Measurements from ENCODE around the gene IRF6. TPM values are rescaled to one million over a fixed set of nuclear protein-coding genes. Genes with fewer than 3 reads are reported as not detected.
"Not testable (repeated sequence)": the region's sequence is repeated elsewhere in the genome, so short reads cannot be mapped to it uniquely, and the experiment has no call there.

IRF6 gene
- total RNA-seq, 1 donor = 0.94 TPM

DNA sequence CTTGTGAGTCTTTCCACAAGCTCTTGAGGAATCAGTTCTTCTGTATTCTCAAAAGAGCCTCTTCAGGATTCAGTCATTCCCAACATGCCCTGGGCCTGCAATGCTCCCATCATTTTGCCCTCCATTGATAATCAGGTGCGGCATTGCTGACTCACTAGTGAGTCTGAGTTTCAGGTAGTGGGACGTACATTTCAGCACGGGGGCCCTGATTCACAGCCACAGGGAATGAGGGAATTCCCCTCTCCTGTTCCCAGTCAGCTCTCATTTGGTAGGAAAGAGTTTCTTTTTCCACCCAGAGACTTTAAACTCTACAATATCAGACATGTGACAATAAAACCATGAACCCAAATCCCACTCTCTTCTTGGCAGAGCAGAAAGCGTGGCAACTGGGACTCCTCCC is 3.7 kb upstream of the IRF6 start:
- Histone ChIP-seq H3K4me3 (ENCODE audit: low read length) (no peak overlapping the region), H3K9me3 (ENCODE audit: low read depth, low read length) (no peaks in the 10 kb centered on the region), H3K4me1 (ENCODE audit: insufficient read depth, low read length) (peaks cover 18% of the 10 kb centered on the region), H3K27me3 (ENCODE audit: insufficient read depth, low read length) (peaks cover under 1% of the 10 kb centered on the region)

DNA sequence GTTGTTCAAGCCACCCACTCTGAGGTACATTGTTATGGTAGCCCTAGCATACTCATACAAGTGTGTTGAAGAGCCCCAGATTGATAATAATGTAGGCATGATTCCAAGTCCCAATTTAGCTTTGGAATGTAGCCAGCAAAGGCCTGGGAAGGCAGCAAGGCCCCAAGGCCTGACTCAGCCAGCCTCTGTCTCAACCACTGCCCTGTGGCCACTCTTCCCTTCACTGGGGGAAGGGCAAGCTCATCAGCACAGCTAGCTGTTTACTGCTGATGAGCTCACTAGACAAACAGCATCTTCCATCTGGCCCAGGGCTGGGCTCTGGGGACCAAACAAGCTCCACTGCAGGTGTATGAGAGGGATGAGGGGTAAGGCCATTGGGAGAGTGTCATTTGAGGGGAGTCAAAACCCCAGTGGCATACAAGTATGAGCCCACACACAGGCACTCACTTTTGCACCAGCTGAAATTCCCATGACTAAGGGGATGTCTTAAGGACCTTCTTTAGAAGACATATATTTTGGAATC is 2.2 kb upstream of the IRF6 start:
- Histone ChIP-seq H3K27me3 (ENCODE audit: insufficient read depth, low read length) (peaks cover 3% of the 10 kb centered on the region), H3K9me3 (ENCODE audit: low read depth, low read length) (no peaks in the 10 kb centered on the region), H3K4me3 (ENCODE audit: low read length) (no peak overlapping the region), H3K4me1 (ENCODE audit: insufficient read depth, low read length) (peaks cover 18% of the 10 kb centered on the region)

DNA sequence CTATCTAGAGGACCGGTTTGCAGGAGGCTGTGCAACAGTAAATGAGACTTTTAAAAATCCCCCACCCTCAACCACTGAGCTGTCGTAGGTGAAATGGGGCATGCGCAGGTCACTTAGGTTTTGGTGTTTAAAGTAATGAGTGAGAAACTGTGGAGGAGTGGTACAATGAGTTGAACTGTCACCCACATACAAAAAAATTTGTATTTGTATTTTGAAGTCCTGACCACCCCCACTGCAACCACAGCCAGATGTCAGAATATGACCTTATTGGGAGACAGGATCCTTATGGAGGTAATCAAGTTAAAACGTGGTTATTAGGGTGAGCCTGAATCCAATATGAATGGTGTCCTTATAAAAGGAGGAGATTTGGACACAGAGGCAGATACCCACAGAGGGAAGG is 1.6 kb upstream of the IRF6 start:
- H3K4me1 ChIP-seq (ENCODE audit: insufficient read depth, low read length) = peaks cover 18% of the 10 kb centered on the region
- H3K9me3 ChIP-seq (ENCODE audit: low read depth, low read length) = no peaks in the 10 kb centered on the region
- peaks cover 3% of the 10 kb centered on the region for H3K27me3 ChIP-seq (ENCODE audit: insufficient read depth, low read length)
- H3K4me3 ChIP-seq (ENCODE audit: low read length) = no peak overlapping the region

GRCh38 chr1:209805341-209805781 is 581 bp downstream of the IRF6 start:
- H3K4me3 ChIP-seq (ENCODE audit: low read length) = no peak overlapping the region
- H3K9me3 ChIP-seq (ENCODE audit: low read depth, low read length) = no peaks in the 10 kb centered on the region
- peaks cover 18% of the 10 kb centered on the region for H3K4me1 ChIP-seq (ENCODE audit: insufficient read depth, low read length)

GRCh38 chr1:209803568-209803967 is 2.4 kb downstream of the IRF6 start:
- H3K4me1 ChIP-seq (ENCODE audit: insufficient read depth, low read length) = peaks cover 18% of the 10 kb centered on the region
- peaks cover 5% of the 10 kb centered on the region for H3K27me3 ChIP-seq (ENCODE audit: insufficient read depth, low read length)
- H3K4me3 ChIP-seq (ENCODE audit: low read length) = no peak overlapping the region
- no peaks in the 10 kb centered on the region for H3K9me3 ChIP-seq (ENCODE audit: low read depth, low read length)

More at GRCh38 chr1:209805341-209805781, 581 bp downstream of the IRF6 start:
- H3K27me3 ChIP-seq (ENCODE audit: insufficient read depth, low read length) = peaks cover 5% of the 10 kb centered on the region

GRCh38 chr1:209802780-209803152 is 3.2 kb downstream of the IRF6 start:
- H3K4me3 ChIP-seq (ENCODE audit: low read length) = no peak overlapping the region
- H3K9me3 ChIP-seq (ENCODE audit: low read depth, low read length) = no peaks in the 10 kb centered on the region
- peaks cover 18% of the 10 kb centered on the region for H3K4me1 ChIP-seq (ENCODE audit: insufficient read depth, low read length)
- H3K27me3 ChIP-seq (ENCODE audit: insufficient read depth, low read length) = peaks cover 5% of the 10 kb centered on the region

DNA sequence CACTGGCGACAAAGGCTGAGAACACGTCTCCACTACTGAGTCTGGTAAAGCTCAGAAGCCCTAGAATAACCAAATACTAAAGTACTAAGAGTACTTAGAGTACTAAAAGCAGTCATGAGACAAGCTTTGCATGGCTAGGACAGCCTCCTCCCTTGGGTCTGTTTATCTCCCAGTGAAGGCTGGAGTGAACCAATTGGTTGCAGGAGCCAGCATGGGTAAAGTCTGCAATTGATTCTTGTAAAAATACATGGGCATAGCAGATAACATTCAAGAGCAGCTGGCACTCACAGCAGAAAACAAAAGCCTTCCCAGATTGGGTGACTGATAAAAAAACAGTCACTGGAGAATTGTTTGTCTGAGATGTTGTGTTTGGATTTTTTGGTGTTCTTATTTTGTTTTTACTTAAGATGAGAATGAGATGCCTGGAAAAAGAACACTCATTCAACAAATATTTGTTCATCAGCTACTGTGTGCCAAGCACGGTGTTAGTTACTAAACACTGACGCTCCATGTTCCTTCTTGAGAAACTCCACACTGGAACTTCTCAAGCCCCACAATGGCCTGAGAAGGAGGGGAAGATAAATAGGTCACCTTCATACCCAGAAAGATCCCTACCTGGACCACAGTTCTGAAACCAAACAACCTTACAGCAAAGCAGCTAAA is 3.7 kb downstream of the IRF6 start:
- H3K9me3 ChIP-seq (ENCODE audit: low read depth, low read length) = no peaks in the 10 kb centered on the region
- H3K4me3 ChIP-seq (ENCODE audit: low read length) = no peak overlapping the region
- peaks cover 18% of the 10 kb centered on the region for H3K4me1 ChIP-seq (ENCODE audit: insufficient read depth, low read length)
- peaks cover 5% of the 10 kb centered on the region for H3K27me3 ChIP-seq (ENCODE audit: insufficient read depth, low read length)

GRCh38 chr1:209800984-209801834 is 4.7 kb downstream of the IRF6 start:
- peaks cover 5% of the 10 kb centered on the region for H3K27me3 ChIP-seq (ENCODE audit: insufficient read depth, low read length)
- H3K9me3 ChIP-seq (ENCODE audit: low read depth, low read length) = no peaks in the 10 kb centered on the region
- peaks cover 11% of the 10 kb centered on the region for H3K4me1 ChIP-seq (ENCODE audit: insufficient read depth, low read length)
- no peak overlapping the region for H3K4me3 ChIP-seq (ENCODE audit: low read length)

DNA sequence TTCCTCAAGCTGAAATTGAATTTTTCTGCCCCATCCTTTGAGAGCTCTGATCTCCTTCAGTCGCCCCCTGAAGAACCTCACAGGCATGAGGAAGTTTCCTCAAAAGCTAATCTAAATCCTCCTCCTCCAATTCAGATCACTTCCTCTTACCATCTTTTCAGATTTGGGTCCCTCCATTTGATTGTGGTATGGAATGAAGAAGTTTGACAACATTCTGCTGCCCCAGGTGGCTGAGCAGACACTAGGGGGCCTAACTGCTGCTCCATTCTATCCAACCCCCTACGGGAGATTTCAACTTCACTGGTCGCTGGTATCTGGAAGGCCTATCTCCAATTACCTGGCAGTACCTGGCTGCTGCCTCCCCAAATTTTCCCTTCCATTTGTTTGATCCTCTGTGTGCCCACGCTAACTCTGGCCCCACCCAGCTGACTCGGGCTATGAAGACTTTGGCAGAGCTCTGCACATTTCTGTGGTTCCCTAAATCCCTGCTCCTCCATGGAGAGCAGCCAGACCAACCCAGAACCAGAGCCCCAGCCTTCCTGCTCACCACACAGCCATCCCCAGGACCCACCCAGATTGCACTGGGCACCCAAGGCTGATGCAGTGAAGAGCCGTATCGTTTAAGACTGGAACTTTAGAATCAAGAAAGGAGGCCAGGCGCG is 7.8 kb downstream of the IRF6 start:
- Histone ChIP-seq H3K9me3 (ENCODE audit: low read depth, low read length) (no peaks in the 10 kb centered on the region), H3K4me1 (ENCODE audit: insufficient read depth, low read length) (no peaks in the 10 kb centered on the region), H3K4me3 (ENCODE audit: low read length) (no peak overlapping the region), H3K27me3 (ENCODE audit: insufficient read depth, low read length) (peaks cover 3% of the 10 kb centered on the region)

- H3K4me3 ChIP-seq (ENCODE audit: low read length); H3K9me3 ChIP-seq (ENCODE audit: low read depth, low read length); H3K4me1 ChIP-seq (ENCODE audit: insufficient read depth, low read length): not testable (repeated sequence)
- H3K27me3 ChIP-seq (ENCODE audit: insufficient read depth, low read length) = peaks cover 14% of the 10 kb centered on the region
Measured at GRCh38 chr1:209793711-209794110, 12.2 kb downstream of the IRF6 start.

DNA sequence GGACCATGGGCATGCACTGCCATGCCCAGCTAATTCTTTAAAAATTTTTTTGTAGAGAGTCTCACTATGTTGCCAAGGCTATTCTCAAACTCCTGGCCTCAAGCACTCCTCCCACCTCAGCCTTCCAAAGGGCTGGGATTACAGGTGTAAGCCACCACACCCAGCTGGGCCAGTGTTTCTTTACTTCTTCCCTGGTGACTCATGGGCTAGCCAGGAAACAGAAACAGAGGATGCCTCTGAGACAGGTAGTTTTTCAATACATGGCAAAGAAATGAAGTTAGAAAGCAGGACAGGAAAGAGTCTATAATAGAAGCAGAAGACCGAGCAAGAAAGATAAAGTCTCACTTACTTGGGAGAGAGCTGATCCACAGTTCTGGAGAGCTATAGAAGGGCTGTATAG is 14.0 kb downstream of the IRF6 start:
- Histone ChIP-seq H3K27me3 (ENCODE audit: insufficient read depth, low read length) (peaks cover 14% of the 10 kb centered on the region), H3K9me3 (ENCODE audit: low read depth, low read length) (no peaks in the 10 kb centered on the region), H3K4me3 (ENCODE audit: low read length) (no peak overlapping the region), H3K4me1 (ENCODE audit: insufficient read depth, low read length) (no peaks in the 10 kb centered on the region)

GRCh38 chr1:209790286-209791193 is 15.4 kb downstream of the IRF6 start:
- H3K4me1 ChIP-seq (ENCODE audit: insufficient read depth, low read length) = no peaks in the 10 kb centered on the region
- no peaks in the 10 kb centered on the region for H3K9me3 ChIP-seq (ENCODE audit: low read depth, low read length)
- no peak overlapping the region for H3K4me3 ChIP-seq (ENCODE audit: low read length)
- H3K27me3 ChIP-seq (ENCODE audit: insufficient read depth, low read length) = peaks cover 14% of the 10 kb centered on the region

DNA sequence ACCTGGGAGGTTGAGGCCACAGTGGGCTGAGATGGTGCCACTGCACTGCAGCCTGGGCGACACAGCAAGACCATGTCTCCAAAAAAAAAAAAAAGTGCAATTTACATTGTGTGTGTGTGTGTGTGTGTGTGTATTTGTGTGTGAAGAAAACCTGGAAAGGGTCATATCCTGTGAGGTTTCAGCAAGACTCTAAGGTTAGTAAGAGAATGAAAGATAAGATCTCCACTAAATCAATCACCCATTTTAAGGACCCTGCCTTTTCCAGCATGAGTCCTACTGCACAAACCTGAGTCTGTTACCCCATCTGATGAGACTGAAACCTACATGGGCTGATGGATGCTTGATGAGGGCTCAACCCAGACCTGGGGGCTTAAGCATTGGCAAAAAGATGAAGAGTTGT is 16.7 kb downstream of the IRF6 start:
- peaks cover 7% of the 10 kb centered on the region for H3K4me1 ChIP-seq (ENCODE audit: insufficient read depth, low read length)
- peaks cover 14% of the 10 kb centered on the region for H3K27me3 ChIP-seq (ENCODE audit: insufficient read depth, low read length)
- H3K4me3 ChIP-seq (ENCODE audit: low read length) = no peak overlapping the region
- no peaks in the 10 kb centered on the region for H3K9me3 ChIP-seq (ENCODE audit: low read depth, low read length)

- H3K27me3 ChIP-seq (ENCODE audit: insufficient read depth, low read length) = peaks cover 13% of the 10 kb centered on the region
- no peak overlapping the region for H3K4me3 ChIP-seq (ENCODE audit: low read length)
- H3K9me3 ChIP-seq (ENCODE audit: low read depth, low read length) = no peaks in the 10 kb centered on the region
- H3K4me1 ChIP-seq (ENCODE audit: insufficient read depth, low read length) = peaks cover 20% of the 10 kb centered on the region
Measured at GRCh38 chr1:209787551-209787950, 18.4 kb downstream of the IRF6 start.
